NCI-H774 (cell line): ENCODE data around the gene SMOC1.

Source experiments
- DNase-seq: peaks from one replicate; lab custom pipeline; 2025; lab: John Stamatoyannopoulos, UW

SMOC1 gene, protein sequence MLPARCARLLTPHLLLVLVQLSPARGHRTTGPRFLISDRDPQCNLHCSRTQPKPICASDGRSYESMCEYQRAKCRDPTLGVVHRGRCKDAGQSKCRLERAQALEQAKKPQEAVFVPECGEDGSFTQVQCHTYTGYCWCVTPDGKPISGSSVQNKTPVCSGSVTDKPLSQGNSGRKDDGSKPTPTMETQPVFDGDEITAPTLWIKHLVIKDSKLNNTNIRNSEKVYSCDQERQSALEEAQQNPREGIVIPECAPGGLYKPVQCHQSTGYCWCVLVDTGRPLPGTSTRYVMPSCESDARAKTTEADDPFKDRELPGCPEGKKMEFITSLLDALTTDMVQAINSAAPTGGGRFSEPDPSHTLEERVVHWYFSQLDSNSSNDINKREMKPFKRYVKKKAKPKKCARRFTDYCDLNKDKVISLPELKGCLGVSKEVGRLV

DNA sequence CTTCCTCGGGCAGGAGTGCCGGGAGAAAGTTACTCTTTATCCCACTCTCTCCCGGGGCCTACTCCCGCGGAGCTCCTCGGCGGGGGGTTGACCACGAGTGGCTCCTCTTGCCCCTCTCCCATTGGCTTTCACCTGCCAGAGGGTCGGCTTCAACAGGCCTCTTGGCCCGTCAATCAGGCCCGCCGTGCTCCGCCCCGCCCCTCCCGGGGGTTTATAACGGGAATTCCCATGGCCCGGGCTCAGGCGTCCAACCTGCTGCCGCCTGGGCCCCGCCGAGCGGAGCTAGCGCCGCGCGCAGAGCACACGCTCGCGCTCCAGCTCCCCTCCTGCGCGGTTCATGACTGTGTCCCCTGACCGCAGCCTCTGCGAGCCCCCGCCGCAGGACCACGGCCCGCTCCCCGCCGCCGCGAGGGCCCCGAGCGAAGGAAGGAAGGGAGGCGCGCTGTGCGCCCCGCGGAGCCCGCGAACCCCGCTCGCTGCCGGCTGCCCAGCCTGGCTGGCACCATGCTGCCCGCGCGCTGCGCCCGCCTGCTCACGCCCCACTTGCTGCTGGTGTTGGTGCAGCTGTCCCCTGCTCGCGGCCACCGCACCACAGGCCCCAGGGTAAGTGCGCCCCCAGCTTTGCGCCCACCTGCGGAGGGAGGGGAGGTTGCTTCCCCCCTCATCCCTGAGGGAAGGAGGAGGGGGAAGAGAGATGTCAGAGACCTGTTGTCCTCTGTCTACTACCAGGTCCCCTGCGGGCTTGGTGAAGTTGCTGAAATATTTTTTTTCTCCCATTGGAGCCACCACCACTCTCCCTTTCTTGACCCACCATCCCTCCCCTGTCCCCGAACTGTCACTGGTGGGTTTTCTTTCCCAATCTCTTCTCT is at the start of gene SMOC1:
TSS of gene SMOC1 (plus strand) at position 242 of the 869 bp plus-strand sequence. CDS start at position 505, 263 bp downstream.
- DNase-seq = peak; percentile 40

DNA sequence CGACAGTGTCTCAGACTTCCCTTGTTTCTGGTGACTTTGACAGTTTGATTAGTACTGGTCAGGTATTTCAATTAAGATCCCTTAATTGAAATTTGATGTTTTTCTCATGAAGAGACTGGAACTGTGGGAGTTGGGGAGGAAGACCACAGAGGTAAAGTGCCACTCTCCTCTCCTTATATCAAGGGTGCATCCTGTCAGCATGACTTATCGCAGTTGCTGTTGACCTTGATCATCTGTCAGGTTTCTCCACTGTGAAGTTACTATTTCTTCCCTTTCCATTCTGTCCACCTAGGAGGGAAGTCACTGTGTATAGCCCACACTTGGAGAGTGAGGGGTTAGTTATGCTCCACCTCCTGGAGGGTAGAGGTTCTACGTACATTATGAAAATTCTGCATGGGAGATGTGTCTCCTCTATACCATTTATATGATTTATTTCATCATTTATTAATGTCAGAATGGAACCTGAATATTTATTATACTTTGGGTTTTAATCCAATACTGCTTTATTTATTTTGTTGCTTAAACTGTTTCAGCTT is 40.3 kb upstream of the SMOC1 start:
- DNase-seq = no peak

DNA sequence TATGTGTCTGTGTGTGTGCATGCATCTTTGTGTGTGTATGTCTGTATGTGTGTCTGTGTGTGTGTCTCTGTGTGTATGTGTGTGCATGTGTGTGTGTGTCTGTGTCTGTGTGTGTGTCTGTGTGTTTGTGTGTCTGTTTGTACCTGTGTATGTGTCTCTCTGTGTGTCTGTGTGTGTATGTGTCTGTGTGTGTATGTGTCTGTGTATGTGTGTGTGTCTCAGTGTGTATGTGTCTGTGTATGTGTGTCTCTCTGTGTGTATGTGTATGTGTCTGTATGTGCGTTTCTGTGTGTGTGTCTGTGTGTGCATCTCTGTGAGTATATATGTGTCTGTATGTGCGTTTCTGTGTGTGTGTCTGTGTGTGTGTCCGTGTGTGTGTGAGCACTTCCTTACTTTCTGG is 39.6 kb upstream of the SMOC1 start:
- no peak for DNase-seq

GRCh38 chr14:69841656-69842055 is 37.6 kb upstream of the SMOC1 start:
- DNase-seq = no peak

GRCh38 chr14:69842686-69843420 is 36.4 kb upstream of the SMOC1 start:
- peak; percentile 39 for DNase-seq

- no peak for DNase-seq
Observed at GRCh38 chr14:69844171-69844570, 35.0 kb upstream of the SMOC1 start.

DNA sequence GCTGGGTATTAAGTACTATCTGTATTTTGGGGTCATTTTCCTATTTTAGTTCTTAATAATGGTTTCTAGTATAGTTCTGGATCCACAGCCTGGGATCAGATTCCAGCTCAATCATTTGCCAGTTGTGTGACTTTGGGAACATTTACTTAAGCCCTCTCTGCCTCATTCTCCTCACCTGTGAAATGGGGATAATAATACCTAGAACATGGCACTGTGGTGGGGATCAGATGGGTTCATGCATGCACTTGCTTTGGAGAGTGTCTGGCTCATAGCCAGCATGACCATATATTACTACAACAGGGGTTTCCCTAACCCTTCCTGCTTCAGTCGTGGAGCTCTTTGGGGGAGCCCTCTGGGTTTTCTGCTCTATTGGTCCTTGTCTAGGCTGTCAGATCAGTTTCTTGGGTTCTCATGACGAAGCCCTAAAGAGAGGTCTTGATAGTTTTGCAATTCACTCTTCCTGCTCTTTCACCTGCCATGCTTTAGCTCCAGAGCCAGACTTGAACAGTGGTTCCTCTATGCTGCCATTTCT is 34.1 kb upstream of the SMOC1 start:
- no peak for DNase-seq

DNA sequence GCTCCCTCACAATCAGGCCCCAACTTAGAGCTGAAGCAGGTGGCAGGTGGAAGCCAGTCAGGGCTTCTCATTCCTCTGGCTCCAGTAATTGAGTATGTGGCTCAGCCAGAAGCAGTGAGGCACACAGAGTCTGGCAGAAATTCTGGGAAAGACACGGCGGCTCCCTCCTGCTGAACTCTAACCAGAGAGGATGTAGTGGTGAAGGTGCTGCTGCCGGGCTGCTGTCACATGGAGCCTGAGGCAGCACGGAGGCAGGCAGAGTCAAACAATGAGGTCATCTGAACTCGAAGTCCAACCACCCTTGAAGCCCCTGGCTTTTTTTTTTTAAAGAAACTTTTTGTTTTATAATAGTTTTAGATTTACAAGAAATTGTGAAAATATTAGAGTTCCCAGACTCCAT is 33.4 kb upstream of the SMOC1 start:
- DNase-seq = no peak

GRCh38 chr14:69848156-69848555 is 31.1 kb upstream of the SMOC1 start:
- DNase-seq = no peak

DNA sequence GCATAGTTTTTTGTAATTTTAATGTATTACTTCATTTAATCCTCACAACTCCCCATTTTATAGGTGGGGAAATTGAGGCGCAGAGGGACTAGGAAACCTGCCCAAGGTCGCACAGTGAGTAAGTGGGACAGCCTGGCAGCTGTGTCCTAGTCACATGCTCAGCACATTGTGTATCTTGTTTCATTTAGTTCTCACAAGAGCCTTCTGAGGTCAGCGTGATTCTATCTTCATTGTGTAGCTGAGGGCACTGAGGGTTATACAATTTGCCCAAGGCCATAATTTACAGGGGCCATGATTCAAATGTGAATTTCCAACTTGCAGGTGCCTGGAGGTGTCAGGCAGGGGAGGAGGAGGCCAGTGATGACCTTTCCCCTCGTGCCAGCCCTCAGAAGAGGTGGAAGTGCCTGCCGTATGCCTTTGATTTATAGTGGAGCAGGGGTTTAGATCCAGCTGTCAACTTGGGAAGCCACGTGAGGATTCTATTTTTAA is 30.3 kb upstream of the SMOC1 start:
- peak; percentile 9 for DNase-seq

DNA sequence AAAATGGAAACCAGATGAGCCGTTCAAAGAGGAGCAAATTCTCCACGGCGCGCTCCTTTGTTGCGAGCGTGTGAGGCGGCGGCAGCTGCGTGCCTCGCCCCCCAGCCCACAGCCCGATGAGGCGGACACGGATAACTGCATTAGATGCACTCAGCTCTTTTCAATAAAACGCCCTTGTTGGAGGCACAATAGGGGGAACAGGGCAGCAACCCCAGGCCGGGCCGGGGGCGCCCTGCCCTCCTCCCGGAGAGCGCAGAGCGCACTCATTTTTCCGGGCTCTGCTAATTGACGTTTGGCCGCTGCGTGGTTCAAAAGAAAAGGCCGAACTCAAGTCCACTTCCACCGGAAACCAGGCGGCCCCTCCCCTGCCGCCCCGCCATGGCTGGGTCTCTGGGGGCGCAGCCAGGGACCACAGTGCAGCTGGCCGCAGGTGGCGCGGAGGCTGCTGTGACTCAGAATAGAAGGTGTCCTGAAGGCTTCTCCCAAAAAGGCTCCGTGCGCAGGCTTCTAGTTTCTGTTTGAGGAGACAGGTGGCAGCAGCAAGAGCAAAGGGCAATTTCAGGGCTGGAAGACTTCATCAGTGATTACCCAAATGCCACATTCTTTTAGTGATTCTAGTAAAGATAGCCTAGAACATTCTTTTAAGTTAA is 29.0 kb upstream of the SMOC1 start:
- no peak for DNase-seq

DNA sequence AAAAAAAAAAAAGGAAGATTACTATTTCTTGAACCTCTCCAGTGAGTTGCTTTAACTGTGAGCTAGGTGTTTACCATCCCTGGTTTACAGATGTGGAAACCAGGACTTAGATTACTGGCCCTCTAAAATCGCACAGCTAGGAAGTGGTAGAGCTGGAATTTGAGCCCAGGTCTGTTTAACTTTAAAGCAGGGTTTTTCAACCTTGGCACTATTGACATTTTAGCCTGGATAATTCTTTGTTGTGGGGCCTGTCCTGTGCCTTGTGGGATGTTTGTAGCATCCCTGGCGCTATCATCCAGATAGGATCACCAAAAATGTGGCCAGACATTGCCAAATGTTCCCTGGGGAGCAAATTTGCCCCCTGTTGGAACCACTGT is 28.5 kb upstream of the SMOC1 start:
- no peak for DNase-seq

- DNase-seq = no peak
Observed at GRCh38 chr14:69852531-69853321, 26.5 kb upstream of the SMOC1 start.

DNA sequence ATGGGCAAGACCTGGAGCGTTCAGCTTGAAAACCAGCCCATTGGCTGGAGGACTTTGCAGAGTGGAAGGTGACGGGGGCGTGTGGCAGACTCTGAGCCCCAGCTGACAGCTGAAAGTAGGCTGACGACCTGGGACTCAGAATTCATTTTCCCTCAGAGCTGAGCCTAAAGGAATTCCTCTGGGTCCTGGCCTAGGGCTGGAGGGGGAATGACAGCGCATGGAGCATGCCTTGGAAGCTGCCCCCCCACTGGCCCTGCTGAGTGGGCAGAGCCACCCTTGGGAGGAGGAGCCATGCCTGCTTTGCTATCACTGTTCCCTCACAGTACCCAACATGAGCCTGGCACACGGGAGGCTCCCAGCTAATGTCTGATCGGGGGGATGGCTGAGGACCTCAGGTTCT is 25.4 kb upstream of the SMOC1 start:
- DNase-seq = no peak

DNA sequence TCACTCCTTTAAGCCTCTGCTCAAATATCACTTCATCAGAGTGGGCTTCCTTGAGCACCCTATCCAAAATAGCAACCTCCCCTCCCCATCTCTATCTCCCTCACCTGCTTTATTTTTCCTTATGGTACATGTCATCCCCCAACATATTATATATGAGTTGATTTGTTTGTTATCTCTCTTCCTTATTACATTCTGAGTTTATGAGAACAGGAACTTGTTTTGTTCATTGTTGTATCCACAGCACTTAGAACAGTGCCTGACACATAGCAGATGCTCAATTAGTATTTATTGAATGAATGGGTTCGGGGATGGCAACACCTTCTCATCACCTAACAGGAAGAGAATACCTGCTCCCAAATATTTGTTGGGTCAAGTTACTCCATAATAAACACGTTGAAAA is 24.6 kb upstream of the SMOC1 start:
- DNase-seq = no peak

DNA sequence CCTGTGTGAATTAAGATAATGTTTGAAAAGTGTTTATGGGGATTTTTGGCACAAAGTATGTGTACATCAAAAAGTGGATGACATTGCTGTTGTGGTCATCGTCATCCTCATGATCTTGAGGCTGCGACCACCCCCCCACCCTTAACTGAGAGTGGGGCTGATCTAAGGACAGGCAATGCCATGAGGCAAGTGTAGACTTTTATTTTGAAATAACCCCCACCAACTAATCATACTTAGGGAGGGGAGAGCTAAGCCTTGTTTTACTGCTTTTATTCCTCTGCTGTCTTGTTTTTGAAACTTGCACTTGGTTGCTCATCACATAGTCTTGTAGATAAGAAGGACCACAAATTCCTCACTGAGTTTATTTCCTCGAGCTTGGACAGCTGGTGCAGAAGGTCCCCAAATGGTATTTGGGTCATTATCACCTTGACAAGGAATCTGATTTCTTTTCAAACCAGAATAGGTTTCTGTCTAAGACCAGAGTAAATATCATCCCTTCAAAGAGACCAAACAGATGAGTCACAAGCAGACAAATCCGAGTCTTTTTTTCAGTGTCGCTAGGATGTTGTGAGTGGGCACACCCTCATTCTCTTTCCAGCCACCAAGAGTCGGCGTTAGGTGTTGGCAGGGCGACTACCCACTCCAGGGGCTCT is 23.9 kb upstream of the SMOC1 start:
- no peak for DNase-seq

DNA sequence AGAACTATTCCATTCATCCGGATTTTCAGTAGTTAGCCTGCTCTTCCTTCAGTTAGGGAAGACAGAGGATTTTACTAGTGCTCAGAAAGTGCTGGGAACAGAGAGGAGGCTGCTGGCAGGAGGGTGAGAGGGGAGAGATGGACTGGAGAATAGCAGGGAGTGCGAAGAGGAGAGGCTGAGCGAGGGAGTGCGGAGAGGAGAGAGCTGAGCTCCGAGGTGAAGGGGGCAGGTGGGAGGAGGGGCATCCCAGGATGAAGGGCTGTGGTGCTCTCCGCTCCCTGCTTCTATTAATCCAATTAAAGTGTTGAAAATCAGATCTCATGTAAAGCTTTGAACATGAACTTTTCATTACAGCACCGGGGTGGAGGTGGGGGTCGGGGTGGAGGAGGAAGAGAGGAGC is 20.4 kb upstream of the SMOC1 start:
- no peak for DNase-seq

DNA sequence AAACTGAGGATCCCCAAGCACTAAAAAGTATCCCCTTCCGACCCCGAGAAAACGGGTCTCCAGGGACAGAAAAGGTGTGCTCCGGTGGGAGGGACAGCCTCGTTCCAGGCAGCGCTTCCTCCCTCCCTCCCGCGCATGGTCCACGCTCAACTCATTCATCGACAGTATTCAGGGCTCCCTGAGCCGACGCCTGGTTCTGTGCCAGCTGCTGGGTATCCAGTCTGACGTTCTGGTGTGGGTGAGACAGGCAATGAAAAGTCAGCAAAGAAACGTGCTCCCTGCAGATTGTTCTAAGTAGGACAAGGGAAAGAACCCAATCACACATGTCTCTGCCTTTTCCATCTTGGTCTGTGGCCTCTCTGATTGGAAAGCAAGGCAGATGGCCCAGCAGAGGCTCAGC is 19.6 kb upstream of the SMOC1 start:
- DNase-seq = no peak

DNA sequence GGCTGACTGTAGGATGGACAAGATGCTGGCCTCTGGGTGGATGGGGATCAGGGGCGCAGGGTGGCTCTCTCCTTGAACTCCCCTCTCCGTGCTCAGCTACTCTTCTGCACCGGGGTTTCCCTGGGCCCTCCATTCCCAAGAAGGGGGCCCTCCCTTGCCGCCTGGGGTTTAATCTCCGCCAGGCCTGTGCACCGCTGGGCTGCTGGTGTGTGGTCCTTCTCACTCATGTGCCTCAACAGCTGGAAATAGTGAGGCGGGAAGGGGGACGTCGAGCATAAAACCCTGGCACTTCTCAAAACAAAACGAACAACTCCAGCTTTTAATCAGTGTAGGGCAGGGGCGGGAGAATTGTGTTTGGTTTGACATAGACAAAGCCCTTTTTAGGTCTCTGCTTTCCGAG is 19.0 kb upstream of the SMOC1 start:
- no peak for DNase-seq

- DNase-seq = no peak
Observed at GRCh38 chr14:69861025-69861569, 18.1 kb upstream of the SMOC1 start.
